Large intestine (tissue), 1 donor: ENCODE measurements around the gene GOLGA6A. TPM values are rescaled to one million over a fixed set of nuclear protein-coding genes. Genes with fewer than 3 reads are reported as not detected.

Experiments
- polyA plus RNA-seq: library from polyadenylated mRNA; unstranded; fragments of 120-200 nt; gene quantifications from one replicate; pipeline ENCODE4 v1.2.1, GENCODE V29; 2013

The GOLGA6A gene
- polyA plus RNA-seq, 1 donor = 0.15 TPM

Other genes with a start within 250 kb of the GOLGA6A start
- not detected for gene TBC1D21, start 209.0 kb downstream of the GOLGA6A start, polyA plus RNA-seq
- gene LOXL1, start 156.1 kb downstream of the GOLGA6A start, polyA plus RNA-seq = 8.5 TPM
- gene STOML1, start 90.3 kb downstream of the GOLGA6A start, polyA plus RNA-seq = 9.6 TPM
- 28.3 TPM for gene PML, start 87.8 kb downstream of the GOLGA6A start, polyA plus RNA-seq
- gene ISLR2, start 48.0 kb upstream of the GOLGA6A start, polyA plus RNA-seq = 4.9 TPM
- 24.8 TPM for gene ISLR, start 91.2 kb upstream of the GOLGA6A start, polyA plus RNA-seq
- 22.2 TPM for gene STRA6, start 120.2 kb upstream of the GOLGA6A start, polyA plus RNA-seq
- gene CCDC33, start 153.8 kb upstream of the GOLGA6A start, polyA plus RNA-seq = 2.2 TPM